Stimulated activated memory B cell treated with anti-CD40 and anti-IgM and Interleukin-4, amounts not matched to agents 10 μg/mL and 1 μg/mL and 100 μg/mL, for 72 hours (primary cell): Measurements from ENCODE around the gene GRK5.

ENCODE experiments used
- ATAC-seq: fragments of 150-1000 bp; cut with Tn5 transposase; 2 replicates; pipeline ENCODE4 v1.10.0; 2021
- H3K27ac Mint-ChIP-seq: one replicate; pipeline ENCODE4 v1.8.0; 2022; ENCODE audit warnings: mild to moderate bottlenecking, mixed read lengths
- H3K27me3 Mint-ChIP-seq: one replicate; pipeline ENCODE4 v1.8.0; 2022; ENCODE audit warnings: mixed read lengths
- H3K36me3 Mint-ChIP-seq: one replicate; pipeline ENCODE4 v1.8.0; 2022; ENCODE audit warnings: mixed read lengths
- H3K4me1 Mint-ChIP-seq: one replicate; pipeline ENCODE4 v1.8.0; 2022; ENCODE audit warnings: mixed read lengths
- H3K4me3 Mint-ChIP-seq: one replicate; pipeline ENCODE4 v1.8.0; 2022; ENCODE audit warnings: mild to moderate bottlenecking, moderate library complexity, mixed read lengths
- H3K9me3 Mint-ChIP-seq: one replicate; pipeline ENCODE4 v1.8.0; 2022; ENCODE audit warnings: mixed read lengths

Gene GRK5

GRCh38 chr10:119503821-119504220 lies 296.4 kb downstream of the GRK5 start:
- H3K4me1 Mint-ChIP-seq: peaks cover 32% of the 10 kb centered on the region
- no peaks in the 10 kb centered on the region for H3K9me3 Mint-ChIP-seq
- H3K27ac Mint-ChIP-seq: no peak overlapping the region
- H3K4me3 Mint-ChIP-seq: no peak overlapping the region
- no peaks in the 10 kb centered on the region for H3K27me3 Mint-ChIP-seq
- H3K36me3 Mint-ChIP-seq: peaks cover 65% of the 10 kb centered on the region
- ATAC-seq: no peak

- no peaks in the 10 kb centered on the region for H3K9me3 Mint-ChIP-seq
- H3K4me1 Mint-ChIP-seq: peaks cover 23% of the 10 kb centered on the region
- no peak overlapping the region for H3K27ac Mint-ChIP-seq
- H3K27me3 Mint-ChIP-seq: no peaks in the 10 kb centered on the region
- H3K4me3 Mint-ChIP-seq: no peak overlapping the region
- ATAC-seq: no peak
- H3K36me3 Mint-ChIP-seq: peaks cover 56% of the 10 kb centered on the region
These were observed 297.3 kb downstream of the GRK5 start for GRCh38 chr10:119504651-119505050.

- Mint-ChIP-seq H3K4me3 (no peak overlapping the region), H3K27ac (no peak overlapping the region), H3K9me3 (no peaks in the 10 kb centered on the region), H3K27me3 (no peaks in the 10 kb centered on the region), H3K4me1 (peaks cover 23% of the 10 kb centered on the region), H3K36me3 (peaks cover 58% of the 10 kb centered on the region)
- ATAC-seq: no peak
These were observed 297.8 kb downstream of the GRK5 start for GRCh38 chr10:119505131-119505551.
